Spleen (tissue), 7 donors: ENCODE measurements around the gene XPO6.

Experiments used
- CTCF ChIP-seq, 11 experiments: fragments of 200-600 bp in 7 of 11; fragments of 450-650 bp in 4 of 11; sonication (generic) in 4 of 11; IDR thresholded peaks in 8 of 11; conservative IDR thresholded peaks in 3 of 11; 1 replicate in 7 of 11; 2 replicates in 4 of 11; pipeline versions ENCODE4 v1.4.0 to v1.8.0; 2016 to 2021; ENCODE audit warnings: antibody characterized with exemption in 11 of 11, inconsistent platforms in 4 of 11, mild to moderate bottlenecking in 1 of 11
- POLR2A ChIP-seq, 3 donors: fragments of 450-650 bp; IDR thresholded peaks; one replicate each; pipeline ENCODE4 v1.5.1; 2017; ENCODE audit warnings: antibody characterized with exemption in 3 of 3, mild to moderate bottlenecking in 1 of 3
- POLR2AphosphoS5 ChIP-seq, 3 donors: sonication (generic); formaldehyde crosslinking; IDR thresholded peaks; one replicate each; pipeline ENCODE4 v1.5.1; 2017; ENCODE audit warnings: antibody characterized with exemption in 3 of 3
- donor health status: DM: no; HTN: no; CAD: no; lungs with moderate emphysema.
- donor health status: DM: no; HTN: no; CAD: no.
- donor health status: DM: no; HTN: no; CAD: no.

GRCh38 chr16:28068976-28069375 is 142.8 kb downstream of the XPO6 start:
- no peak for TF ChIP-seq CTCF (IDR thresholded peaks at IDR 0.05 in 8 of 11, conservative IDR thresholded peaks at IDR 0.05 in 3 of 11)
- TF ChIP-seq POLR2AphosphoS5 (IDR thresholded peaks at IDR 0.05), result no peak
- TF ChIP-seq POLR2A (IDR thresholded peaks at IDR 0.05), result no peak
